MM.1S (cell line): ENCODE measurements around the gene PAK1.

Experiments used
- DNase-seq: peaks from one replicate; pipeline ENCODE4 v3.0.0-alpha.2; 2015
- H2AFZ ChIP-seq: fragments of 300-600 bp; sonication (generic); 2 replicates; pipeline ENCODE4 v1.6.0; 2016; ENCODE audit warnings: antibody characterized with exemption, low read length
- H3F3A ChIP-seq: fragments of 300-600 bp; sonication (generic); 2 replicates; pipeline ENCODE4 v1.6.1; 2016; ENCODE audit warnings: mild to moderate bottlenecking, antibody characterized with exemption, low read length, moderate library complexity, mixed read lengths; ENCODE audit not compliant: insufficient read depth
- H3K27ac ChIP-seq: fragments of 300-600 bp; sonication (generic); 2 replicates; pipeline ENCODE4 v1.5.1; 2016; ENCODE audit warnings: mild to moderate bottlenecking, low read length
- H3K27me3 ChIP-seq: fragments of 300-600 bp; sonication (generic); replicated peaks from 2 replicates; pipeline ENCODE4 v1.6.0; 2016; ENCODE audit warnings: low read length; ENCODE audit not compliant: insufficient read depth
- H3K36me3 ChIP-seq: fragments of 300-600 bp; sonication (generic); replicated peaks from 2 replicates; pipeline ENCODE4 v1.6.1; 2016; ENCODE audit warnings: mild to moderate bottlenecking, low read length, mixed read lengths; ENCODE audit not compliant: insufficient read depth
- H3K4me1 ChIP-seq: fragments of 300-600 bp; sonication (generic); 2 replicates; pipeline ENCODE4 v1.6.1; 2016; ENCODE audit warnings: low read length, mixed read lengths
- H3K4me2 ChIP-seq: fragments of 300-600 bp; sonication (generic); 2 replicates; pipeline ENCODE4 v1.6.0; 2016; ENCODE audit warnings: low read depth, low read length
- H3K4me3 ChIP-seq: fragments of 300-600 bp; sonication (generic); 2 replicates; pipeline ENCODE4 v1.5.1; 2016; ENCODE audit warnings: low read length, mixed read lengths
- H3K79me2 ChIP-seq: fragments of 300-600 bp; sonication (generic); 2 replicates; pipeline ENCODE4 v1.6.1; 2016; ENCODE audit warnings: mixed run types, low read length, mixed read lengths
- H3K9ac ChIP-seq: fragments of 300-600 bp; sonication (generic); 2 replicates; pipeline ENCODE4 v1.6.1; 2016; ENCODE audit warnings: low read length, mixed read lengths
- H3K9me2 ChIP-seq: fragments of 300-600 bp; sonication (generic); replicated peaks from 2 replicates; pipeline ENCODE4 v1.6.1; 2016; ENCODE audit warnings: mild to moderate bottlenecking, low read length, mixed read lengths; ENCODE audit not compliant: insufficient read depth
- H3K9me3 ChIP-seq: fragments of 300-600 bp; sonication (generic); replicated peaks from 2 replicates; pipeline ENCODE4 v1.6.1; 2016; ENCODE audit warnings: mild to moderate bottlenecking, low read length, mixed read lengths; ENCODE audit not compliant: insufficient read depth
- H4K20me1 ChIP-seq: fragments of 300-600 bp; sonication (generic); 2 replicates; pipeline ENCODE4 v1.6.1; 2016; ENCODE audit warnings: mild to moderate bottlenecking, low read length, moderate library complexity, mixed read lengths; ENCODE audit not compliant: insufficient read depth
- EZH2 ChIP-seq: fragments of 300-600 bp; sonication (generic); optimal IDR thresholded peaks from 2 replicates; pipeline ENCODE3; 2017; ENCODE audit warnings: low read depth, mild to moderate bottlenecking, antibody characterized with exemption, low read length, mixed read lengths
- EZH2phosphoT487 ChIP-seq: fragments of 300-600 bp; sonication (generic); IDR thresholded peaks from 2 replicates; pipeline ENCODE4 v1.6.1; 2018; ENCODE audit warnings: antibody characterized with exemption, low read length
- TF ChIP-seq, protein P1 (sequence below): fragments of 300-600 bp; sonication (generic); IDR thresholded peaks from 2 replicates; pipeline ENCODE4 v1.5.1; 2016; ENCODE audit warnings: antibody characterized with exemption, low read length, mixed read lengths

The PAK1 gene

DNA sequence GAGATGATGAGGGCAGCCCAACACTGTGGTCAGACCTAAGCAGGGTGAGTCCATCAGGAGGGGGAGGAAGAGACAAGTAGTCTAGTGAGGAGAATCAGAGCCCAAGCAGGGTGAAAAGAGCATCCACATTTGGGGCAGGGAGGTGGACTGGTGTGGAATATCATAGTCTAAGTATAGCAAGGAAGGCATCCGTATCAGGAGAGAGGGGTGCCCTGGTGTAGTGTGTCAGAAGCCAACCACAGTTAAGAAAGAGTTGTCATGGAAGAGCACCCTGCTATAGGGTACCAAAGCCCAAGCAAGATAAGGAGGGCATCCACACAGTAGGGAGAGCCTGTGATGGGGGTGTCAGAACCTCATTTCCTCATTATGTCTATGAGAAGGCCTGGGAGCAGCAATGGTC is 45.3 kb downstream of the PAK1 start:
- H3F3A ChIP-seq = no peaks in the 10 kb centered on the region
- H3K4me1 ChIP-seq = no peaks in the 10 kb centered on the region
- H3K79me2 ChIP-seq = peaks cover 23% of the 10 kb centered on the region
- H3K9me3 ChIP-seq = no peaks in the 10 kb centered on the region
- no peak overlapping the region for H3K9ac ChIP-seq
- no peaks in the 10 kb centered on the region for H4K20me1 ChIP-seq
- TF ChIP-seq EZH2phosphoT487 (no peak), EZH2 (no peak)
- TF ChIP-seq, protein P1, sequence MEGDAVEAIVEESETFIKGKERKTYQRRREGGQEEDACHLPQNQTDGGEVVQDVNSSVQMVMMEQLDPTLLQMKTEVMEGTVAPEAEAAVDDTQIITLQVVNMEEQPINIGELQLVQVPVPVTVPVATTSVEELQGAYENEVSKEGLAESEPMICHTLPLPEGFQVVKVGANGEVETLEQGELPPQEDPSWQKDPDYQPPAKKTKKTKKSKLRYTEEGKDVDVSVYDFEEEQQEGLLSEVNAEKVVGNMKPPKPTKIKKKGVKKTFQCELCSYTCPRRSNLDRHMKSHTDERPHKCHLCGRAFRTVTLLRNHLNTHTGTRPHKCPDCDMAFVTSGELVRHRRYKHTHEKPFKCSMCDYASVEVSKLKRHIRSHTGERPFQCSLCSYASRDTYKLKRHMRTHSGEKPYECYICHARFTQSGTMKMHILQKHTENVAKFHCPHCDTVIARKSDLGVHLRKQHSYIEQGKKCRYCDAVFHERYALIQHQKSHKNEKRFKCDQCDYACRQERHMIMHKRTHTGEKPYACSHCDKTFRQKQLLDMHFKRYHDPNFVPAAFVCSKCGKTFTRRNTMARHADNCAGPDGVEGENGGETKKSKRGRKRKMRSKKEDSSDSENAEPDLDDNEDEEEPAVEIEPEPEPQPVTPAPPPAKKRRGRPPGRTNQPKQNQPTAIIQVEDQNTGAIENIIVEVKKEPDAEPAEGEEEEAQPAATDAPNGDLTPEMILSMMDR = no peak
- H2AFZ ChIP-seq = no peak overlapping the region
- no peak overlapping the region for H3K4me3 ChIP-seq
- no peaks in the 10 kb centered on the region for H3K36me3 ChIP-seq
- no peaks in the 10 kb centered on the region for H3K9me2 ChIP-seq
- H3K4me2 ChIP-seq = no peak overlapping the region
- no peak overlapping the region for H3K27ac ChIP-seq
- no peaks in the 10 kb centered on the region for H3K27me3 ChIP-seq
- no peak for DNase-seq

DNA sequence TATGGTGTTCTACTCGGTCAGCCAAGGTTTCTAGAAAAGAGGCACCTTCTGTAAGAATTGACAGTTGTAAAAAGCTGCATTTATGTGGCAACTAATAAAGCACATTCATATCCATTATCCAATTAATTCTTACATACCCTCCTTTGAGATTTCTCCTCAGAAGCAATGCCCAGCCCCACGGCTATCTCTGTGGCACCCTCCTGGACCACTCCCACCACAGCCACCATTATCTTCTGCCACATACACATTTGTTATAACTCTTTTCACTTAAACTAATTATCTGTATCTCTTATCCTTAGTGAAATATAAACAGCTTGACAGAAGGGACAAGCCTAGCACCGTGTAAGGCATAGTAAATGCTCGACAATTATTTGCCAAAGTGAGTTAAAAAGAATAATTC is 48.5 kb downstream of the PAK1 start:
- H2AFZ ChIP-seq = no peak overlapping the region
- H3K4me1 ChIP-seq = no peaks in the 10 kb centered on the region
- no peaks in the 10 kb centered on the region for H3K36me3 ChIP-seq
- H3K4me3 ChIP-seq = no peak overlapping the region
- H3K27ac ChIP-seq = no peak overlapping the region
- H3K9me3 ChIP-seq = no peaks in the 10 kb centered on the region
- no peaks in the 10 kb centered on the region for H3K9me2 ChIP-seq
- H3K9ac ChIP-seq = no peak overlapping the region
- no peaks in the 10 kb centered on the region for H3K27me3 ChIP-seq
- DNase-seq = no peak
- no peak for TF ChIP-seq EZH2phosphoT487
- no peak for TF ChIP-seq EZH2
- TF ChIP-seq, protein P1 = no peak
- H3K79me2 ChIP-seq = peaks cover 6% of the 10 kb centered on the region; the same call in 1 of the 2 replicates
- H3F3A ChIP-seq = no peaks in the 10 kb centered on the region
- no peak overlapping the region for H3K4me2 ChIP-seq
- no peaks in the 10 kb centered on the region for H4K20me1 ChIP-seq

DNA sequence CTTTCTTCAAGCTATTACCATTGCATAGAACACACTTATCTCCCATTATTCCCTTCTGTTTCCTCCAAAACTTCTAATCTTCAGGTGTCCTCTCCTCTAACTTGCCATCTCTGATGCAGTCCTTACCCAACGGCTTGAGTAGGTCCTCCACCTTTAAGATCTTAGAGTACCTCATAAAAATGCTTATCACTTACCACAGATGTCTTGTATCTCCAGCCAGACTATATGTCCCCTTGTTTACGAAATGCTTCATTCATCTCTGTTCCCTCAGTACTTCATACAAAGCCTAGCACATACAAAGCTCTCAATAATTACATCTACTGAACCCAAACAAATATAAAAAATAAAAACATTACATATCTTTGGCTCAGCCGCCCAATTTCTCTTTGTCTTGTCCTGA is 49.2 kb downstream of the PAK1 start:
- H3F3A ChIP-seq = no peaks in the 10 kb centered on the region
- no peak overlapping the region for H3K4me3 ChIP-seq
- no peak for DNase-seq
- no peak overlapping the region for H3K9ac ChIP-seq
- TF ChIP-seq EZH2phosphoT487 (no peak), EZH2 (no peak)
- TF ChIP-seq, protein P1 = no peak
- no peaks in the 10 kb centered on the region for H3K27me3 ChIP-seq
- H3K4me1 ChIP-seq = no peaks in the 10 kb centered on the region
- H3K79me2 ChIP-seq = 0 out of 2 replicates have a peak, but pooled peaks cover 4% of the 10 kb centered on the region
- H2AFZ ChIP-seq = no peak overlapping the region
- no peaks in the 10 kb centered on the region for H4K20me1 ChIP-seq
- no peaks in the 10 kb centered on the region for H3K9me3 ChIP-seq
- no peaks in the 10 kb centered on the region for H3K9me2 ChIP-seq
- H3K4me2 ChIP-seq = no peak overlapping the region
- H3K36me3 ChIP-seq = no peaks in the 10 kb centered on the region
- H3K27ac ChIP-seq = no peak overlapping the region
